Ascending aorta (tissue), 2 donors: ENCODE measurements around the gene SH3PXD2A. TPM values are rescaled to one million over a fixed set of nuclear protein-coding genes. Genes with fewer than 3 reads are reported as not detected.

Experiments
- DNase-seq, 2 donors: peaks; one replicate each; pipeline ENCODE4 v3.0.0-alpha.2; 2019; ENCODE audit warnings: low spot score in 2 of 2
- H3K27ac ChIP-seq, 2 donors: fragments of 200-600 bp; sonication (generic); one replicate each; pipeline ENCODE4 v1.5.1; 2016 to 2017; ENCODE audit warnings: mild to moderate bottlenecking in 1 of 2
- H3K27me3 ChIP-seq: fragments of 200-600 bp; sonication (generic); one replicate; pipeline ENCODE4 v1.5.1; 2017
- H3K36me3 ChIP-seq, 2 donors: fragments of 200-600 bp; sonication (generic); one replicate each; pipeline ENCODE4 v1.5.1; 2016
- H3K4me1 ChIP-seq, 2 donors: fragments of 200-600 bp; sonication (generic); one replicate each; pipeline ENCODE4 v1.5.1; 2016 to 2017; ENCODE audit warnings: mild to moderate bottlenecking in 1 of 2
- H3K4me3 ChIP-seq, 2 donors: fragments of 200-600 bp; sonication (generic); one replicate each; pipeline ENCODE4 v1.5.1; 2016 to 2017; ENCODE audit warnings: mild to moderate bottlenecking in 1 of 2
- H3K9me3 ChIP-seq, 2 donors: fragments of 200-600 bp; sonication (generic); one replicate each; pipeline ENCODE4 v1.5.1; 2016
- intact Hi-C: fragments of 100-400 bp; cut with DNase I; formaldehyde crosslinking; loops from one replicate; pipeline ENCODE4 v1.15.1; 2023
- total RNA-seq: library from RNA; depleted of rRNA; stranded (reverse); fragments of >200 nt; gene quantifications from one replicate; pipeline ENCODE4 v1.1.0, GENCODE V29; 2016
- TF ChIP-seq, protein P1 (sequence below), 3 experiments: fragments of 200-600 bp in 2 of 3; fragments of 450-650 bp in 1 of 3; sonication (generic) in 2 of 3; IDR thresholded peaks; one replicate each; pipeline ENCODE4 v1.5.1; 2016 to 2019; ENCODE audit warnings: antibody characterized with exemption in 3 of 3, mild to moderate bottlenecking in 1 of 3, moderate library complexity in 1 of 3

SH3PXD2A gene
- total RNA-seq, 1 donor from 2014 or later, result 50.0 TPM

- TF ChIP-seq, protein P1, sequence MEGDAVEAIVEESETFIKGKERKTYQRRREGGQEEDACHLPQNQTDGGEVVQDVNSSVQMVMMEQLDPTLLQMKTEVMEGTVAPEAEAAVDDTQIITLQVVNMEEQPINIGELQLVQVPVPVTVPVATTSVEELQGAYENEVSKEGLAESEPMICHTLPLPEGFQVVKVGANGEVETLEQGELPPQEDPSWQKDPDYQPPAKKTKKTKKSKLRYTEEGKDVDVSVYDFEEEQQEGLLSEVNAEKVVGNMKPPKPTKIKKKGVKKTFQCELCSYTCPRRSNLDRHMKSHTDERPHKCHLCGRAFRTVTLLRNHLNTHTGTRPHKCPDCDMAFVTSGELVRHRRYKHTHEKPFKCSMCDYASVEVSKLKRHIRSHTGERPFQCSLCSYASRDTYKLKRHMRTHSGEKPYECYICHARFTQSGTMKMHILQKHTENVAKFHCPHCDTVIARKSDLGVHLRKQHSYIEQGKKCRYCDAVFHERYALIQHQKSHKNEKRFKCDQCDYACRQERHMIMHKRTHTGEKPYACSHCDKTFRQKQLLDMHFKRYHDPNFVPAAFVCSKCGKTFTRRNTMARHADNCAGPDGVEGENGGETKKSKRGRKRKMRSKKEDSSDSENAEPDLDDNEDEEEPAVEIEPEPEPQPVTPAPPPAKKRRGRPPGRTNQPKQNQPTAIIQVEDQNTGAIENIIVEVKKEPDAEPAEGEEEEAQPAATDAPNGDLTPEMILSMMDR (IDR thresholded peaks at IDR 0.05), result no peak
- peaks cover 7 to 9% of the 10 kb centered on the region in 2 donors for H3K4me1 ChIP-seq
- DNase-seq, result no peak
- H3K27me3 ChIP-seq, result no peaks in the 10 kb centered on the region
- H3K4me3 ChIP-seq, result no peak overlapping the region
- no peak overlapping the region for H3K27ac ChIP-seq
- no peaks in the 10 kb centered on the region for H3K36me3 ChIP-seq
- intact Hi-C loops, result no loop called here
- no peaks in the 10 kb centered on the region for H3K9me3 ChIP-seq
Observed at GRCh38 chr10:103553743-103554487, 301.5 kb downstream of the SH3PXD2A start.

DNA sequence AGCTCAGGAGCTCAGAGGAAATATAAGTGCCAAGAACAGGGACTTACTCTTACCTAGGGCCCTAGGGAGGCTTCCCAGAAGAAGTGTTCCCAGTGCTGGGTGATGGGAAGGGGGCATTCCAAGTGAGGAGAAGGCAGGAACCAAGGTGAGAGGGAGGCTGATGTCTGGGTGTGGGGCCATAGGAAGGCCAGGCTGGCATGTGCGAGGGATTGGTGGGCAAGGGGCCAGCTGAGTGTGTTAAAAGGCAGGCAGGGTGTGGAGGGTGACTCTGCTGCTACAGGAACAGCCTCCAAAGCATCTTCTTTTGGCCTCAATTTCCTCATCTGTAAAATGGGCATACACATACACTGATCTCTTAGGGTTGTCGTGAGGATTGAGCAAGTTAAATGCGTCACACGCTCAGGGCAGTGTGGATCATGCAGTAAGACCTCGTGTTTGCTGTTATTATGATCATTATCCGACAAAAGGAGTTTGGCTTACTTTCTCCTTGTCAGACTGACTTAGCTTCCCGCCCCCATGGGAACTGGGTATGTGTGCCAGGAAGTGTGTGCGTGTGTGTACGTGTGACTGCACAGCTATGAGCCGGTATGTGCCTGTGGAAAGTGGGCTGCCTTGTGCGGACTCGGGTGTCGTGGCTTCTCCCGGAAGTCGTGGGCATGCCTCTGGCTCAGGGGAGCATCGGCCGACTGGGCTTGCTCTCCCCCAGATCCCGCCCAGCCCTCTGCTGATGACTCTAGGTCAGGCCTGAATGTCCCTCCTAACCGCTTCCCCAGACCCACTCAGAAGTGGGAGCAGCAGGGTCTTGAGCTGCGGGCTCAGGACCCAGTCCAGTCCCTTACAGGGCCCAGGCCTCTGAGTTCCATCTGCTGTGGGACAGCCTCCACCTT is 302.3 kb downstream of the SH3PXD2A start:
- H3K4me1 ChIP-seq, result peaks cover 7 to 9% of the 10 kb centered on the region in 2 donors
- TF ChIP-seq, protein P1 (IDR thresholded peaks at IDR 0.05), result no peak
- intact Hi-C loops, result no loop called here
- H3K4me3 ChIP-seq, result no peak overlapping the region
- no peaks in the 10 kb centered on the region for H3K36me3 ChIP-seq
- H3K9me3 ChIP-seq, result no peaks in the 10 kb centered on the region
- DNase-seq, result no peak
- H3K27ac ChIP-seq, result no peak overlapping the region
- no peaks in the 10 kb centered on the region for H3K27me3 ChIP-seq

- DNase-seq, result no peak
- intact Hi-C loops, result no loop called here
- no peaks in the 10 kb centered on the region for H3K27me3 ChIP-seq
- peaks cover 7 to 9% of the 10 kb centered on the region in 2 donors for H3K4me1 ChIP-seq
- TF ChIP-seq, protein P1 (IDR thresholded peaks at IDR 0.05), result no peak
- H3K36me3 ChIP-seq, result no peaks in the 10 kb centered on the region
- H3K27ac ChIP-seq, result no peak overlapping the region
- no peak overlapping the region for H3K4me3 ChIP-seq
- H3K9me3 ChIP-seq, result no peaks in the 10 kb centered on the region
Observed at GRCh38 chr10:103551619-103552602, 303.5 kb downstream of the SH3PXD2A start.

GRCh38 chr10:103550229-103550628 is 305.1 kb downstream of the SH3PXD2A start:
- intact Hi-C loops, result no loop called here
- no peaks in the 10 kb centered on the region for H3K9me3 ChIP-seq
- no peaks in the 10 kb centered on the region for H3K27me3 ChIP-seq
- H3K4me3 ChIP-seq, result no peak overlapping the region
- no peak for DNase-seq
- peaks cover under 1% of the 10 kb centered on the region in 2 donors for H3K4me1 ChIP-seq
- TF ChIP-seq, protein P1 (IDR thresholded peaks at IDR 0.05), result no peak
- H3K27ac ChIP-seq, result no peak overlapping the region
- no peaks in the 10 kb centered on the region for H3K36me3 ChIP-seq

DNA sequence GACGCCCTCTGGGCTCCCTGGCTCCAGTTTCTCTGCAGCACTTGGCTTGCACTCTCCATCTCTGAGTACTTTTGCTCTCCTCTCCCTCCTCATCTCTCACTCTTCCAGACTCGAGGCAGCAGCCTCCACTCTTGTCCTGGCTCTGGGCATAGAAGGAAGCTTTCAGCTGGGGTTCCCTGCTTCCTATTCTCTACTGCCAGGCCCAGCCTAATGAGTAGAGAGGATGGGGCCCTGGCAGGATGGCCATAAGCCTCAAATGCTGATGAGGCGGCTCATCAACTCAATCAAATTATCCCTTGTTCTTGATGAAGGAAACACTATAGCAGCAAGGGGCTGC is 306.1 kb downstream of the SH3PXD2A start:
- Histone ChIP-seq H3K4me3 (no peak overlapping the region), H3K27ac (no peak overlapping the region), H3K27me3 (no peaks in the 10 kb centered on the region), H3K9me3 (no peaks in the 10 kb centered on the region), H3K4me1 (no peaks in the 10 kb centered on the region), H3K36me3 (no peaks in the 10 kb centered on the region)
- TF ChIP-seq, protein P1 (IDR thresholded peaks at IDR 0.05), result no peak
- intact Hi-C loops, result no loop called here
- no peak for DNase-seq
